ENCODE measurements around the gene TCERG1L. TPM values are rescaled to one million over a fixed set of nuclear protein-coding genes. Genes with fewer than 3 reads are reported as not detected.
A peak's percentile ranks its signal among the peaks of the same experiment; 100 is the strongest.

The TCERG1L gene
- polyA plus RNA-seq, 3 donors = not detected

- Histone ChIP-seq H3K4me2 (replicated peaks; ENCODE audit: extremely low read depth, low read length, poor library complexity, severe bottlenecking) (no peak overlapping the region), H3K79me2 (ENCODE audit: insufficient read depth, low read length) (no peaks in the 10 kb centered on the region), H3K27me3 (ENCODE audit: control insufficient read depth in 2 of 2, insufficient read depth in 2 of 2, low read length in 2 of 2) (peaks cover 22 to 54% of the 10 kb centered on the region in 2 donors), H3K4me1 (ENCODE audit: control insufficient read depth in 1 of 2, insufficient read depth in 2 of 2, low read length in 2 of 2) (no peaks in the 10 kb centered on the region), H3K27ac (ENCODE audit: low read depth in 1 of 2, low read length in 2 of 2) (no peak overlapping the region), H3K4me3 (replicated peaks in 1 of 3; ENCODE audit: low read depth in 2 of 3, low read length in 3 of 3) (no peak overlapping the region), H3K36me3 (replicated peaks in 1 of 2; ENCODE audit: control insufficient read depth in 1 of 2, insufficient read depth in 2 of 2, low read length in 2 of 2) (no peaks in the 10 kb centered on the region), H2AFZ (ENCODE audit: insufficient read depth, low read depth, low read length, poor library complexity, severe bottlenecking) (no peak overlapping the region), H3K9me3 (replicated peaks in 1 of 2; ENCODE audit: control insufficient read depth in 1 of 2, insufficient read depth in 1 of 2, low read length in 2 of 2) (peaks cover 0 to 6% of the 10 kb centered on the region in 2 donors), H3K9ac (ENCODE audit: insufficient read depth, low read length, poor library complexity, severe bottlenecking) (no peak overlapping the region), H4K20me1 (ENCODE audit: insufficient read depth, low read length) (no peaks in the 10 kb centered on the region)
- no peaks in the 10 kb centered on the region for H3K4me1 Mint-ChIP-seq
- 6% methylated on average over 73 of the region's 76 CpGs for WGBS (ENCODE audit: insufficient coverage)
- no peak overlapping the region for H3K27ac Mint-ChIP-seq
- peaks cover 47 to 56% (median 48%) of the 10 kb centered on the region in 3 donors for H3K27me3 Mint-ChIP-seq (ENCODE audit: low read depth in 3 of 3)
- intact Hi-C loops (cut with micrococcal nuclease) = no loop called here
- no peak for TF ChIP-seq CTCF (IDR thresholded peaks at IDR 0.05)
- H3K36me3 Mint-ChIP-seq = no peaks in the 10 kb centered on the region
- peak overlapping the region in 1 of 2 donors; percentile 62 for H3K4me3 Mint-ChIP-seq
- peaks cover 0 to 2% (median 0%) of the 10 kb centered on the region in 7 donors for H3K9me3 Mint-ChIP-seq
- no peak for DNase-seq
Measured at GRCh38 chr10:131310551-131311401, 745 bp downstream of the TCERG1L start.

GRCh38 chr10:131310142-131310541, 1.4 kb downstream of the TCERG1L start:
- H3K79me2 ChIP-seq (ENCODE audit: insufficient read depth, low read length) = no peaks in the 10 kb centered on the region
- peaks cover 22 to 54% of the 10 kb centered on the region in 2 donors for H3K27me3 ChIP-seq (ENCODE audit: control insufficient read depth in 2 of 2, insufficient read depth in 2 of 2, low read length in 2 of 2)
- DNase-seq = no peak
- no peak overlapping the region for H3K27ac ChIP-seq (ENCODE audit: low read depth in 1 of 2, low read length in 2 of 2)
- WGBS (ENCODE audit: insufficient coverage) = 25% methylated on average over 2 of the region's 4 CpGs
- Mint-ChIP-seq H3K36me3 (no peaks in the 10 kb centered on the region), H3K27me3 (ENCODE audit: low read depth in 3 of 3) (peaks cover 47 to 56% (median 47%) of the 10 kb centered on the region in 3 donors), H3K4me1 (no peaks in the 10 kb centered on the region), H3K4me3 (peak overlapping the region in 1 of 2 donors; percentile 71), H3K27ac (no peak overlapping the region), H3K9me3 (peaks cover 0 to 2% (median 0%) of the 10 kb centered on the region in 7 donors)
- peaks cover 0 to 6% of the 10 kb centered on the region in 2 donors for H3K9me3 ChIP-seq (replicated peaks in 1 of 2; ENCODE audit: control insufficient read depth in 1 of 2, insufficient read depth in 1 of 2, low read length in 2 of 2)
- TF ChIP-seq CTCF (IDR thresholded peaks at IDR 0.05) = no peak
- no peak overlapping the region for H3K9ac ChIP-seq (ENCODE audit: insufficient read depth, low read length, poor library complexity, severe bottlenecking)
- intact Hi-C loops (cut with micrococcal nuclease) = no loop called here
- H2AFZ ChIP-seq (ENCODE audit: insufficient read depth, low read depth, low read length, poor library complexity, severe bottlenecking) = no peak overlapping the region
- no peak overlapping the region for H3K4me2 ChIP-seq (replicated peaks; ENCODE audit: extremely low read depth, low read length, poor library complexity, severe bottlenecking)
- no peaks in the 10 kb centered on the region for H3K36me3 ChIP-seq (replicated peaks in 1 of 2; ENCODE audit: control insufficient read depth in 1 of 2, insufficient read depth in 2 of 2, low read length in 2 of 2)
- H3K4me3 ChIP-seq (replicated peaks in 1 of 3; ENCODE audit: low read depth in 2 of 3, low read length in 3 of 3) = no peak overlapping the region
- no peaks in the 10 kb centered on the region for H3K4me1 ChIP-seq (ENCODE audit: control insufficient read depth in 1 of 2, insufficient read depth in 2 of 2, low read length in 2 of 2)
- H4K20me1 ChIP-seq (ENCODE audit: insufficient read depth, low read length) = no peaks in the 10 kb centered on the region
